HG03045 (cell line): ENCODE data around the gene HLA-DRB5.
A peak's percentile ranks its signal among the peaks of the same experiment; 100 is the strongest.
"Not testable (repeated sequence)": the region's sequence is repeated elsewhere in the genome, so short reads cannot be mapped to it uniquely, and the experiment has no call there.

Experiments used
- ATAC-seq: cut with Tn5 transposase; IDR thresholded peaks from one replicate; pipeline ENCODE4 v1.9.1; 2021; ENCODE audit warnings: mild to moderate bottlenecking, moderate library complexity; ENCODE audit not compliant: unreplicated experiment

The HLA-DRB5 gene

DNA sequence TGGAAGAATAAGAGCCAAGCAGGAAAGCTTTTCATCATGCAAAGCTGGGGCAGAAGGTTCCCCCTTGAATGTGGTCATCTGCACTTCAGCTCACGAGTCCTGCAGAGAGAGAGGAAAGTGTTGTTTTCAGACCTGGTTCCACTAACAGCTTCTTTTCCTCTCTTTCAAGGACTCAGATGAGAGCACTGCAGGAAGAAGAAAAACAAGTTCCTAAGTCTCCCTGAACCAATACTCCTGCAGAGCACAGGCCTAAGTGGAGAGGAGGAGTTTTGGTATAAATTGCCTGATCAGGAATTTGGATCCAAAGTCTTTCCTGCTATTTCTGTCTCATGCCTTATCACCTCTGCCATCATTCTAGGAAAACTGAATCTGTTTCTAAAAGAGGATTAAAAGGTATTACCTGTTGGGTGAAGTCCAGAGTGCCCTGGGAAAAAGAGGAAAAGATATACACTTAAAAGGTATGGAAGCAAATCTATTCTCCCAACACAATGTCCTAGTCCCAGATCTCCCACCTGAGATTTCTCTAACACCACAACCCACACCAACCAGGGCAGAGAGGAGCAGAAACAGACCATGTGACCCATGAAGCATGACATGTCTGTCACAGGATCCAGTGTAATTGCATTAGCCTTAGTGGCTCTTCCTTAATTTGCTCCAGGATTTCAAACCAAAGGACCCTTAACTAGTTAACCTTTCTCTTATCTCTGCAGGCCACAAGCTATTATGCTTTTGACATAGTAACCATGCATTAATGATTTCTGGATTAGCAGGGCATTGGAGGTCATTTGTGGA lies 12.2 kb downstream of the HLA-DRB5 start:
- ATAC-seq: no peak

DNA sequence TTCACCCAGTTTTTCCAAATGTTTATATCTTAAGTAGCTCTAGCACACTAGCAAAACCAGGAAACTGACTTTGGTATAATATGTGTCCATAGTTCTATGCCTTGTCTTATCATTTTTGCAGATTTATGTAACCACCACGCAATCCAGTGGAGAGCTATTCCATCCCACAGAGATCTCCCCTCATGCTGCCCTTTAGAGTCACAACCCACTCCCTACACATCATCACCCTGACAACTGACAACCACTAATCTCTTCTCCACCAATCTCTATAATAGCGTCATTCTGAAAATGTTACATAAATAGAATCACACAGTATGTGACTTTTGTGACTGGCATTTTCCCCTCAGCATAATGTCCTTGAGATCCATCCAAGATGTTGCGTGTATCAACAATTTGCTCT lies 29.1 kb downstream of the HLA-DRB5 start:
- ATAC-seq: no peak

DNA sequence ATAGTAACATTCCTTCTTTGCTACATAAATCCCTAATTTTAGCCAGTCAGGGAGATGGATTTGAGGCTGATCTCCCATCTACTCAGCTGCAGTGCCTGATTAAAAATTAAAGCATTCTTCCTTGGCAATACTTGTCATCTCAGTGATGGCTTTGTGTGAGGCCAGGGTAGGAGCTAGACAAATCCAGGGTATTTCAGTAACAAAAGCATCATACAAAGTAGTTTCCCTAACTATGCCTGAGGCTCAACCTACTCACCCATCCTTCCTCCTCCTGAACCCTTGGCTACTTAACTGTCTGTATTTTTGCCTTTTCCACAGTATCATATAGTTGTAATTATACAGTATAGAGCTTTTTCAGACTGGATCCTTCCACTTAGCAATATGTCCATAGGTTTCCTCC lies 37.7 kb downstream of the HLA-DRB5 start:
- no peak for ATAC-seq

DNA sequence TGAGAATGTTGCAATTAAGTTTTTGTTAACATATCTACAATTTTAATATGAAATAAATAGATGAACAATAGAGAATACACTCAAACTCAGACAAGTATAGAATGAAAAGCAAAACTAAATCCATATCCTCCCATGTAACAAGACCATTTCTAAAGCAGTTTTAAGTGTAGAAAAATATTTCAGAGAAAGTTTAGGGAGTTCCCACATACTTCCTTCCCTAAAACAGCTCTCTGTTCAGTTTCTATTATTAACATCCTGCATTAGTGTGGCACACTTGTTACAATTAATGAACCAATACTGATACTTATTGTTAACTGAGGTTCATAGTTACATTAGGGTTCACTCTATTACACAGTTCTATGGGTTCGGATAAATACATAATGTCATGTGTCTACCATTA lies 38.4 kb downstream of the HLA-DRB5 start:
- no peak for ATAC-seq

DNA sequence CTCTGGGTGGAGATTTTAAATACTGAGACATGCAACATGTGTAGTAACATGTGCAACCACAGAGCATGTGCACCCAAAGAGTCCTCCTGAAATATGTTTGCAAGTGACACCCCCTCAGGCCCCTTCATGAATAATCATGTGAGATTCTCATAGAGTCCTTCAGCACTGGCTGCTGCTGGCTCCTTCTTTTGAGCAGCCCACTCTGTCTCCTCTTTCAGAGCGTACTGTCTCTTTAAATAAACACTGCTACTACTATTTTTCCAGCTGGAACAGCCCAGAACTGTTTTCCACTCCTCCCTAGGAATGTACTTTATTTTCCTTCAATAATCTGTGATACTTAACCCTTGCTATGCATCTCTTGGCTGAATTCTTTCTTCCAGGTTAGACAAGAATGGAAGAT lies 42.0 kb downstream of the HLA-DRB5 start:
- ATAC-seq: no peak

DNA sequence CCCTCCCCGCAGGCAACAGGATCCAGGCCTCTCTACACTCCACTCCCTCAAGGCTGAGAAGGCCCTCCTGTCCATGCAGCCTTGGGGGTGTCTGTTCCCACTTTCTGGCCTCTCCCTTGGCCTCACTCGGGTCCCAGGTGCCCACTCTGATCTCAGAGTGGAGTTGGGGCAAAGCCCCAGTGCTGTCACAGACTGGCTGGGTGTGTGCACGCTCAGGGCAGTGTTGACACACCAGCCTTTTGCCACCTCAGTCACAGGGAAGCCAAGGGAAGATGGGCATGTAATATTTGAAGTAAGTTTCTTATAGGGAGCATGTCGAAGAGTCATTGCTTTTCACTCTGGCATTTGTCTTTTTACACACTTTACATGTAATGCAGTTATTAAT lies 45.5 kb downstream of the HLA-DRB5 start:
- no peak for ATAC-seq

DNA sequence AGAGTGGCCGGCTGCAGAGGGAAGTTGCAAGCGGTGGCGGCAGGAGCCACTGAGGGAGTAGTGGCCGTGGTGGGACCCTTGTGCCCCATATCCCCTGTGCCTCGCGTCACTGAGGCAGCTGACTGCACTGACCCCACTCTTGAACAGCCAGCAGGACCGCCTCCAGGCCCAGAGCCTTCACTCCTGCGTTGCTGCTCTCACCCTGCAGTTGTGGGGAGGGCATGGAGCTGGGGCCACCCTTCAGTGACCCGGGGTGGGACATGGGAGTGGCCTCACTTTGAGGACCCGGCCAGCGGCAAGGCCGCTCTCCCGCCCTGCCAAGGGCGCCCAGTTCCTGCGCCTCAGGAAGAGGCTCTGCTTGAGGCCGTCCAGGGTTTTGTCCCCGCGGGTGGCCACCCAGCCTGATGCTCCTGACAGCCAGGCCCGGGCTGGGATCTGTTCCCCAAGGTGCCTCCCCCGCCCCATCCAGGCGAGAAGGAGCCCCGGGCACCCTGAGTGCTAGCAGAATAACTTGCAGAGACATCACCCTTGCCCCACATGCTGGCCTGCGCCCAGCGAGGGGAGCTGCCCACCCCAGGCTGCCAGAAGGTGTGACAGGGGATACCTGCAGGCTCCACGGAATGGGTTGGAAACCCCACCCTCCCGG lies 46.0 kb downstream of the HLA-DRB5 start:
- no peak for ATAC-seq

DNA sequence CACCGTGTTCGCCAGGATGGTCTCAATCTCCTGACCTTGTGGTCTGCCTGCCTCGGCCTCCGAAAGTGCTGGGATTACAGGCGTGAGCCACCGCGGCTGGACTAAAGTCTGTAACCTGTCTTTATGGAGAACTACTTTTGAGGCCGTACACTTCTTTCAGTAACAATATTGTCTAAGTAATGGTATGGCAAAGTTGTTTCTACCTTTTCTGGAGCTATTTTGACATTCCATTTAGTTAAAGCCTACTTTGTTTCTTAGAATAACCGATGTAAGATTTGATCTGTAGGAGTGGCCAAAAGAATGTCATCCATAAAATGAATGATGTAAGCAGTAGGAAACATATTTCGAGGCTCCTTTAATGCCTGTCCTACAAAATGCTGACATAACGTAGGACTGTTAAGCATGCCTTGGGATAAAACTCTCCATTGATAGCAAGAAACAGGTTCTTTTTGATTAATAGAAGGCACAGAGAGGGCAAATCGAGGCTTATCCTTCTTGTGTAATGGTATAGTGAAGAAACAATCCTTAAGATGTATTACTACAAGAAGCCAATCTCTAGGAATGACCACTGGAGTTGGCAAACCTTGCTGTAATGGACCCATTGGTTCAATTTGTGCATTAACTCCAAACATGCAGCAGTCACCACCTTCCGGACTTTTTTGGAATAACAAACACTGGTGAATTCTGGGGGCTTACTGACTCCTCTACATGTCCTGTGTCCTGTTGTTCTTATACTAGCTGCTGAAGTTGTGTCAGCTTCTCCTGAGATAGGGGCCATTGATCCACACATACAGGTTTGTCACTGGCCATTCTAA lies 54.5 kb downstream of the HLA-DRB5 start:
- no peak for ATAC-seq

DNA sequence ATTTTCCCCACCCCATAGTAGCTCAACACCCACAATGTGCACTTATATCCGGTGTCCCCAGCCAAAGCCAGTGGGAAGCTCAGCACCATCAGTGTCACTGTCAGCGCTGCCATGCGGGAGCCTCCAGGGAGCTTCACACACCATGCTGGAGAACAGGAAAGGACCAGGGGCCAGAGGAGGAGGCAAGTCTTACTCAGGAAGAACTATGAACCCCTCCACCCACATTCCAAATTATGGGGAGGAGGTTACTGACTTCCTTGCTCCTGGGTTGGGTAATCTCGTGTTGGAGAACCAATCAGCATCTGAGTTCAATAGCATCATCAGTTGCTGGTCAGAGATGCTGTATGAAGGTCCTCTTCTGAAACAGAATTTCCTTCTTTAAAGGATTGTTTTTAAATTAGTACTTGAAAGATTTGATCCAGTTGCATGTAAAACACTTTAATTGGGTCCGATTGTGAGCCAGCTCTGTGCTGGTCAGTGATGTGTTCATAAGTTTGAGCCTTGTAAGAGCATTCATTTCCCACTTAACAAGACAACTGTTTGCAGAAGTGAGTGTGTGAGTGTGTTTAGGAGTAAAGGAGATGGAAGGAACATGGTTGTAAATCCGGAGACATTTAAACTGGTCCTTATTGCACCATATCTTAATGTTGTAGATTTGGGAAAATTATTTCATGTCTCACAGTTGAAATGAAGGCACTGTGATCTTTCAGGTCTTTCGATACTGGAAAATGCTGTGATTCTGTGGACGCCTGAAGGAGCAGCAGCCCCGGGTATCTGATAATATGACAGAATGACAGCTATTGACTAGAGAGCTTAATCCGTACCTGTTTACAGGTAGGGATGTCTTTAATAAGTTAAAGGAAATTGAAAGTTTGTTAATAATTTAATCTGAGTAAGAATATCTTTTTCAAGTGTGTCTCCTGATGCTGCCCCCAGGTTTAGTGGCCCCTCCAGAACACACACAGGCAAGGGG lies 56.4 kb downstream of the HLA-DRB5 start:
- ATAC-seq: peak; percentile 95

DNA sequence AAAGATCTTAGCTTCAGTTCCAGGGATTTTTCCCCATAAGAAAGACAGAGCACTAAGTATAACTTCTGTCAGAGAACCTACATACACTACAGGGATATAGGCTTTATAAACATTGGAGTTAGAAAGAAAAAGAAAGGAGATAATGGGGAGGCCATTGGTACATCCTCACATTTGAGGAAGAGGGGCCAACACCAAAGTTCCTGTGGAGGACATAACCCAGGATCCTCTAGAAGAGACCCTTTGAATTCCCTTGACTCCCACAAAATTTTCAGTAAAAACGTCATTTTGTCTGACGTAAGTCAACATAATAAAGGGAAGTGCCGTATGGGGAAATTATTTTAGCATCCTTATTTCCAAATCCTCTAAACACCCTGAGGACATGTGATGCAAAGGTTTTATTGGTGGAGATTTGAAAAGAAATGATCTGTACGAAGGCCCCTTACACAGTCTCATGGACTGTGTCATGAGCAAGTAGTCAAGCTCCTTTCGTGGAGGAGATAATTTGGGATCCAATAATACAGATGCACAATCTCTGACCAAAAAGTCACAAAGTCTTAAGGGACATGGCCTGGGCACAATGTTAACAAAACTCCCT lies 57.2 kb downstream of the HLA-DRB5 start:
- ATAC-seq: no peak

DNA sequence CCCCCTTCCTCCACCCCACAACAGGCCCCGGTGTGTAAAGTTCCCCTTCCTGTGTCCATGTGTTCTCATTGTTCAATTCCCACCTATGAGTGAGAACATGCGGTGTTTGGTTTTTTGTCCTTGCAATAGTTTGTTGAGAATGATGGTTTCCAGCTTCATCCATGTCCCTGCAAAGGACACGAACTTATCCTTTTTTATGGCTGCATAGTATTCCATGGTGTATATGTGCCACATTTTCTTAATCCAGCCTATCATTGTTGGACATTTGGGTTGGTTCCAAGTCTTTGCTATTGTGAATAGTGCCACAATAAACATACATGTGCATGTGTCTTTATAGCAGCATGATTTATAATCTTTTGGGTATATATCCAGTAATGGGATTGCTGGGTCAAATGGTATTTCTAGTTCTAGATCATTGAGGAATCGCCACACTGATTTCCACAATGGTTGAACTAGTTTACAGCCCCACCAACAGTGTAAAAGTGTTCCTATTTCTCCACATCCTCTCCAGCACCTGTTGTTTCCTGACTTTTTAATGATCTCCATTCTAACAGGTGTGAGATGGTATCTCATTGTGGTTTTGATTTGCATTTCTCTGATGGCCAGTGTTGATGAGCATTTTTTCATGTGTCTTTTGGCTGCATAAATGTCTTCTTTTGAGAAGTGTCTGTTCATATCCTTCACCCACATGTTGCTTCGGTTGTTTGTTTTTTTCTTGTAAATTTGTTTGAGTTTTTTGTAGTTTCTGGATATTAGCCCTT lies 62.2 kb downstream of the HLA-DRB5 start:
- ATAC-seq: not testable (repeated sequence)
